T-helper 9 cell (primary cell): Measurements from ENCODE around the gene NECTIN3.

Experiments used
- DNase-seq: peaks from one replicate; pipeline ENCODE4 v3.0.0-alpha.2; 2020

NECTIN3 gene

DNA sequence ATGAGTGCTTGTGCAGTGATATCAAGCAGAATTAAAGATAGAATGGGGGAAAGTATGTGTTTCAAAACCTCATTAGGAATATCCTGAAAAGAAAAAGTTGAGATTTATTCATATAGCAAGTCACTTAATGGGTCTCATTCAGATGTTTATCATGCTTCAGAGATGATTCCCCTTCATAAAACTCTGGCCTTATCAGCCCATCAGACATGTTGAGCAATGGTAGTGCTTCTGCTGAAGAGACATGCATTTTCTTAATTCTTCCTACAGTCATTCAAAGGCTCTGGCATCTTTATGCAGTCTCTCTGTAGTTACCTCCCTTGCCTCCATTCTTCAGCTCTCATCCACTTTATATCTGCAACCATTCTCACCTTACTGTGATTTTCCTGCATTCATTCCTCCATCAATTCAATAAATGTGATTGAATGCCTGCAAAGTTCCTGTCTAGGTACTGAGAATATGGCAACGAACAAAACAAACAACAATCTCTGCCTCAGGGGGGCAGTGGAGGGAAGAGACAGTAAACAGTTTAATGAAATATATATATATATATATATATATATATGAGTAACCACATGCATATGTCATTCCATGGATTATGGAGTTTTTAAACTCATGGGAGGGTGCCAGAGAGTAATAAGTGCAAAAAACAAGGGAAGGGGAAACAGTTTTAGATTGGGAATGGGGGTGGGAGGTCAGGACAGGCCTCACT lies 138.5 kb downstream of the NECTIN3 start:
- no peak for DNase-seq

DNA sequence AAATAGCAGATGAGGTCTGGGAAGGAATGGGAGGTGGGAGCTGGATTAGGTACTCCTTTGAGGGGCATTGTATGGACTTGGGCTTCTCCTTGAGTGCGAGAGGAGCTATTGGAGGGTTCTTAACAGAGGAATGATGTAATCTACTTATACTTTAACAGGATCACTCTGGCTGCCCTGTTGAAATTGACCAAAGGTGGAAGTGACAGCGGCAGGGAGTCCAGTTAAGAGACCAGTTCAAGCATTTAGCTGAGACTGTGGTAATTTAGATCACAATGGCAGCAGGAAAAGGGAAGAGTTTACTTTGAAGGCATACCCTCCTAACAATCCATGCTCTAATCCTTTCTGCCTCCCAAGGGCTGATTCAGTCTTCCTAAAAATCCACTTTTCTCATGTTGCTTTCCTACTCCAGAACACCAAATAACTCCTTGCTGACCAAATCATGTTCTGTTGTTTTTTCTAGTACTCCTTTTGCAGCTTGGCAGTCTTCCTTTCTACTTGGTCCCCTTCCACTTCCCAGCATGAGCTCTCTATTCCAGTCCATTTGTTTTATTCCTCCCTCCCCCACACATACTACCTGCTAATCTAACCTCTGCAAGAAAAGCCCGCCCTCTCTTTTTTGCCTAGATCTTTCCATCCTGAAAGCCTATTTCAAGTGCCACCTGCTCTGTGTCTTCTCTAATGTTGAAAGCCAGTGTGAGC lies 139.4 kb downstream of the NECTIN3 start:
- DNase-seq: no peak

DNA sequence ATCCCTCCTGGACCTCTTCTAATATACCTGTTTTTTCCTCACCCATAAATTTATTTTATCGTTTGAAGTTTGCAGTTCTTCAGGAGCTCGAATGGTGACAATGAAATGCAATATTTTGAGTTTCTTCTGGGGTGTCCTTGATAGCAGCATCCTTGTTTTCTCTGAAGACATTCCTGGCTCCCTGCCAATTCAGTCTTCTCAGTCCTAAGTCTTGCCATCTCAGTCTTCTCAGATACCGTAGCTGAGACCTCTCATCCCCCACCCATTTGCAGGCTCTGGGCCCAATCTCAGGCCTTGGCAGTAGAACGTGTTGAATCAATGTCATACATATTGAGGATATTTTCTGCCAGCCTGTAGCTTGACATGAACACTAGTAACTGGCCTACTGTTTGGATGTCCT lies 140.9 kb downstream of the NECTIN3 start:
- DNase-seq: no peak

GRCh38 chr3:111215481-111215880 lies 143.9 kb downstream of the NECTIN3 start:
- DNase-seq: no peak

GRCh38 chr3:111218615-111219014 lies 147.0 kb downstream of the NECTIN3 start:
- no peak for DNase-seq

DNA sequence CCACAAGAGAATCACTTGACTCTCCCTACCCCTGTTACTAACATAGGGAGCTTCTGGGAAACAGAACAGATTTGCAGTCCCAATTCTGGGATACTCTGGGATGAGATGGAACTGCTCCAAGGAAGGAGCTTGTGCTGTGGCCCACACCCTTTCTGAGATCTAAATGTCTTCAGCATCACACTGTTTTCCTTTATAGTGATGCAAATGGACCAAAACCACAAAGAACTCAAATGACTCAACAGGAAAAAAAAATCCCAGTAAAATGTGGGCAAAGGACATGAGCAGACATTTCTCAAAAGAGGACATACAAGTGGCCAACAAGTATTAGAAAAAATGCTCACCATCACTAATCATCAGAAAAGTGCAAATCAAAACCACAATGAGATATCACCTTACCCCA lies 155.6 kb downstream of the NECTIN3 start:
- no peak for DNase-seq

DNA sequence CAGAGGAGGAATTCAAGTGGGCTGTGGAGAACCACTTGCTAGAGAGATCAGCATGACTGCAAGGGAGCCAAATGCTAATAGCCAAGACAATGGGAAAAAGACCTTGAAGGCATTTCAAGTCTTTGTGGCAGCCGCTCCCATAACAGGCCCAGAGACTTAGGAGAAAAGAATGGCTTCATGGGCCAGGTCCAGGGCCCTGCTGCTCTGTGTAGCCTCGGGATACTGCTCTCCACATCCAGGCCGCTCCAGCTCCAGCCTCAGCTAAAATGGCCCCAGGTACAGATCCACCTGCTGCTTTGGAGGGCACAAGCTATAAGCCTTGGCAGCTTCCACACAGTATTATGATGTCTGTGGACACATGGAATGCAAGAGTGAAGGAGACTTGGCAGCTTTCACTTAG lies 157.7 kb downstream of the NECTIN3 start:
- no peak for DNase-seq

DNA sequence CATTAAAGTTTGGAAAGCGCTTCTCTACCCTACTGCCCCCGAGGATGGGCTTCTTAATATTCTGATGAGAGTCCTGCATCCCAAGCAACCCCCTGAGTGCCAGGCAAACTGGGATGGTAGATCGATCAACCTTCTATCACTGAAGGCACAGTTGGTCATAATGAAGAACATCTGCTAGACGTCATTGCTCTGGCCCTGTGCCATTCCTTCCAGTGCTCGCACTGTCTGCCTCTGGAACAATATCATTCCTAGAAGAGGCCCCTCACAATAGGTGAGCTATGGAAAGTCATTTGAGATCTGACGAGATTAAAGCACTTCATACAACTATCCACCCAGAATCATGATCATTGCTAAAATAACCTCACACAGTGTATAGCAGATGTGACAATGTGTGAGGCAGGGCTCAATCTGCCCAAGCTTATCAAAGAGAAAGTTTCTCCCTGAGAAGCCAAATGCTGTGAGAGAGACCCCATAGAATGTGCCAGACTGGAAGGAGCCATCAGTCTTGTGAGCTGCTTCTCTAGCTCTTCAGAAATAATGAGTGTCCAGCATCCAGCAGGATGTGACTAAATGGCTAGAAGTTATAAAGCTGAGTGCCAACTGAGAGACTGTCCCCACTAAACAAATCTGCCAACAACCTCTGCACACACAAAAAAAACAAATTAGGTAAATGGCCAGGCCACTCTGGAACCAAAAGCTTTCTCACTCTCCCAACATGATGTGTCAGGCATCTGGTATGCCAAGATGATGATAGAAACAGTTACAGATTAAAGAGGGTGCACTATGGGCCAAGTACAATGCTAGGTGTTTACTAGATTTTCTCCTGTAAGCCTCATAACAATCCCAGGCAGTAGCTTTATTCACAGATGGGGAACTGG lies 165.5 kb downstream of the NECTIN3 start:
- DNase-seq: no peak

GRCh38 chr3:111237946-111238345 lies 166.3 kb downstream of the NECTIN3 start:
- no peak for DNase-seq

DNA sequence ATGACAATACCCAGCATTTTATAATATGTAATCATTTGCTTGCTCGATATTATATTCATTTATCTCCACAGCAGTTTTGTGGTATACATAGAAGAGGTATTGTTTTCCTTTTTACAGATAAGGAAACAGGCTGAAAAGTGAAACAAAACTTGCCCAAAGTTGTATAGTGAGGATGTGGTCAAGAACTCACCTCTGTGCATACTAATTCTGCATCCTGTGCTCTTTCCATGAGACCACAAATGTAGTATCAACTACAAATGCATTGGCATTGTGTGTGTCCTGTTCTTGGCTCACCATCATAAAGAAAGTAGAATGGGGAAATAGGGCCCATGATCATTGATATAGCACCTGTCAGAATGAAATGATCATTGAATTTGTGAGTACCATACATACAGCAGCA lies 167.3 kb downstream of the NECTIN3 start:
- no peak for DNase-seq

GRCh38 chr3:111241960-111242359 lies 170.3 kb downstream of the NECTIN3 start:
- DNase-seq: no peak
